Measurements from ENCODE around the gene KANTR.

KANTR gene

DNA sequence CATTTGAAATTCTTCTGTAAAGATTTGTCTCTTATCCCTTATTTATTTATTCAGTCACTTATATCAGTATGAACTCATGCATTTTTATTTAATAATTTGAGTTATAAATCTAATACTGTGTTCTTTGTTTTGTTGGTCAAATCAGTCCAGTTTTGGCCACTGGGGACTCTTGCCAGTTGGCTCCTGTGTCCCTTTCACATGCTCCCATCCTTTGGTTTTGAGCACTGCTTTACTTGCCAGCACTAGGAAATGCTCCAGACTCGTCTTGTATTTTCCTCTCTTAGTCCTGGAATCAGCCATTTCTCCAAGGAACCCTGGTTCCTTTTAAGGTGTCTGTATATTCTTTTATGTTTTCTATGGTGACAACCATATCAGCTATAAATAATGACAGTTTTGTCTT lies 28.1 kb downstream of the KANTR start:
- in situ Hi-C loops (cut with MboI; ENCODE audit: low pct_unique_long_range_greater_than_20kb, low sequenced_read_pairs, unreplicated experiment), result no loop called here
- no peak for TF ChIP-seq CTCF (IDR thresholded peaks at IDR 0.05; ENCODE audit: extremely low read depth, insufficient read depth, missing control alignments)
- DNase-seq (ENCODE audit: low spot score), result no peak

GRCh38 chrX:53125506-53125905 lies 31.6 kb downstream of the KANTR start:
- in situ Hi-C loops (cut with MboI; ENCODE audit: low pct_unique_long_range_greater_than_20kb, low sequenced_read_pairs, unreplicated experiment), result no loop called here
- DNase-seq (ENCODE audit: low spot score), result no peak
- no peak for TF ChIP-seq CTCF (IDR thresholded peaks at IDR 0.05; ENCODE audit: extremely low read depth, insufficient read depth, missing control alignments)

DNA sequence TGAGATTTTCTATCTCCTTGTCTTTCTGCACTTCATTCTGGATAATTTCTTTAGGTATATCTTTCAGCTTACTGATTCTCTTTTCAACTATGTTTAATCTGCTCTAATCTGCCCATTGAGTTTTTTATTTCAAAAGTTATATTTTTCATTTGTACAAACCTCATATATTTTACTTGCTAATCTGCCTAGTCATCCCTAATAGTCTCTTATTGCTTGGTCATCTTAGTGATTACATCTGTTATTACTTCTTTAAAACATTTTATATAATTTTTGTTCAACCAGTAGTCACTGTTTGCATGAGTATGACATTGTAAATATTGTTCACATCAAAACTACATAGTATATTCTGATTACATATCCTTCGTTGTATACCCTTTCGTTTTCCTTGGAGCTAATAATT lies 32.4 kb downstream of the KANTR start:
- in situ Hi-C loops (cut with MboI; ENCODE audit: low pct_unique_long_range_greater_than_20kb, low sequenced_read_pairs, unreplicated experiment), result no loop called here
- no peak for TF ChIP-seq CTCF (IDR thresholded peaks at IDR 0.05; ENCODE audit: extremely low read depth, insufficient read depth, missing control alignments)
- DNase-seq (ENCODE audit: low spot score), result no peak

DNA sequence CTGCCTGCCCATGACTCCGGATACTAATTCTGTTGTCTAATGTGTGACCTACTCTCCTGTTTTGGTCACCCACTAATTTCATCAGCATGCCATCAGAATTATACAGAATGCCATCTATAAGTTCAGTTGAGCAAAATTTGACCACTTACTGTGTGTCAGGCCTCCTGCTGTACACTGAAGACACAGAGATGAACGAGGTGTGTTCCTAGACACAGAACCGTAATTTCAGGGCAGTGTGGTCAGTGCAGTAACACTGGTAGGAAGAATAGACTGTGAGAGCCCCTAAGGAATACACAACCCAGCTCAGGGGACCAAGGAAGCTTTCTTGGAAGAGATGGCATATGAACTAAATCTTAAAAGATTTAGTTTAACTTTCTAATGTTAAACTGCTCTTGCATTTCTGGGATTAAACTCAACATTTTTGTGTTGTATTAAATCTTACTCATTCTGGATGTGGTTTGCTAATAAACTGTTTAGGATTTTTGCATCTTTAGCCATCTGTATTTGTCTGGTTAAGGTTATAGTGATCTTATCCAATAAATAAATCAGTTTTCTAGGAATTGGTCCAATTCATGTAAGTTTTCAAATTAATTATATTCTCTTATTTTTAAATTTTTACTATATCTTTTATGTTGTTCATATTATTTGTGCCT lies 34.3 kb downstream of the KANTR start:
- in situ Hi-C loops (cut with MboI; ENCODE audit: low pct_unique_long_range_greater_than_20kb, low sequenced_read_pairs, unreplicated experiment), result no loop called here
- DNase-seq (ENCODE audit: low spot score), result no peak
- TF ChIP-seq CTCF (IDR thresholded peaks at IDR 0.05; ENCODE audit: extremely low read depth, insufficient read depth, missing control alignments), result no peak

DNA sequence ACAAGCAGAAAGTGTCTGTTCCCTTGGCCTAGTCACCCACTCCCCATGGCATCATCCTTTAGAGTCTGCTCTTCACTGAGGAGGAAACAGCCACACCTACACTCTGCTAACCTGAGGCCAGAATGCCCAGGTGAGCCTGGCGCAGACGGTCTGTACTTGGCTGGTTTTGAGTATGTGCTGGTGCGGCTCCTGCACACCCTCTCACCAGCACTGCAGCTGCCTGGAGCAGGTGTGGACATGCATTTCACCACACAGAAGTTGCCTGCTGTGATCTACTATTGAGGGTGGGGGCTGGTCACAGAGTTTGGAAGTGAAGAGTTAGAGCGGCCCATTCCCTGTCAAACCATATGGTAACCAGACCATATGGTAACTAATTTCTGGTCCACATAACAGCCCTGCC lies 39.5 kb downstream of the KANTR start:
- in situ Hi-C loops (cut with MboI; ENCODE audit: low pct_unique_long_range_greater_than_20kb, low sequenced_read_pairs, unreplicated experiment), result no loop called here
- no peak for TF ChIP-seq CTCF (IDR thresholded peaks at IDR 0.05; ENCODE audit: extremely low read depth, insufficient read depth, missing control alignments)
- no peak for DNase-seq (ENCODE audit: low spot score)

DNA sequence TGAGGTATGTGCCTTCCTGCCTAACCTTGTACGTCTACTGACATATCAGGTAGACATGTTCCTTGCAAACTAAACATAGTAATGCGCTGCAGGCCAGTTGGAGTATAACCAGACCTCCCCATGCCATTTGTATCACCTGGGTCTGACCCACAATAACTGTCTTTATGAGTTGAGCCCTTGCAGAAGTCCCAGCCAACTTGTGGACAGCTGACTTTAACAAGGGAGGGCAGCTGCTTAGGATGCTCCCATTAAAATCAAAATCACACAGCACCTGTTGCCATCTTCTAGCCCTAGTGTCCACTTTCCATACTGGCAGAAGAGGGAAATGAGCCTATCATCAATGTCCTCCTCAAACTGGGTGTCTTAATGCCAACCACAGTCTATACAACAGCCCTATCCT lies 41.6 kb downstream of the KANTR start:
- TF ChIP-seq CTCF (IDR thresholded peaks at IDR 0.05; ENCODE audit: extremely low read depth, insufficient read depth, missing control alignments), result no peak
- in situ Hi-C loops (cut with MboI; ENCODE audit: low pct_unique_long_range_greater_than_20kb, low sequenced_read_pairs, unreplicated experiment), result no loop called here
- no peak for DNase-seq (ENCODE audit: low spot score)

DNA sequence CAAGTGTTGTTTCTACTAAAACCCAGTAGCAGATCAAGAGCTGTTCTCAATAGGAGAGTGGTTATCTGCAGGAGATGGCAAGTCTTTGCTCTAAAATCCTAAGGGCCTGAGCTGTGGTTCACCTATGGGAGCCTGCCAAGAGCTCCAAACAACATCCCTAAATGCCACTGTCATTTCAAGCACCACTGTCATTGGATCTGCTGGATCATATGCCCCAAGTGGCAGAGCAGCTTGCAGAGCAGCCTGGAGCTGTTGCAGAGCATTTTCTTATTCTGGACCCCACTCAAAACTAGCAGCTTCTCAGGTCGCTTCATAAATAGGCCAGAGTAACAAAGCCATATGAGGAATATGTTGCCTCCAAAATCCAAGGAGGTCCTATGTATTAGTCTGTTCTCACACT lies 59.6 kb downstream of the KANTR start:
- DNase-seq (ENCODE audit: low spot score), result no peak
- TF ChIP-seq CTCF (IDR thresholded peaks at IDR 0.05; ENCODE audit: extremely low read depth, insufficient read depth, missing control alignments), result no peak
- in situ Hi-C loops (cut with MboI; ENCODE audit: low pct_unique_long_range_greater_than_20kb, low sequenced_read_pairs, unreplicated experiment), result no loop called here
